Calu3 (cell line): ENCODE results near the gene OLFML2B. TPM values are rescaled to one million over a fixed set of nuclear protein-coding genes. Genes with fewer than 3 reads are reported as not detected.
A peak's percentile ranks its signal among the peaks of the same experiment; 100 is the strongest.
"Not testable (repeated sequence)": the region's sequence is repeated elsewhere in the genome, so short reads cannot be mapped to it uniquely, and the experiment has no call there.

Experiments used
- BruUV-seq: library from RNA; stranded (reverse); fragments of 400-500 nt; replicated peaks from 2 replicates; lab custom pipeline; 2021; lab: Mats Ljungman, UMichigan
- CTCF ChIA-PET: fragments of 300-600 bp; sonication (Branson Sonifier 250); formaldehyde crosslinking; loops from one replicate; lab custom pipeline; 2022; ENCODE audit warnings: antibody characterized with exemption; lab: Charles Lee
- DNase-seq: peaks from one replicate; pipeline ENCODE4 v3.0.0; 2022
- H3K27ac Mint-ChIP-seq: one replicate; pipeline ENCODE4 v1.8.0; 2022; ENCODE audit warnings: mixed read lengths; ENCODE audit not compliant: unreplicated experiment
- H3K27me3 Mint-ChIP-seq: one replicate; pipeline ENCODE4 v1.8.0; 2022; ENCODE audit warnings: mixed read lengths; ENCODE audit not compliant: unreplicated experiment
- H3K36me3 Mint-ChIP-seq: one replicate; pipeline ENCODE4 v1.8.0; 2022; ENCODE audit warnings: mild to moderate bottlenecking, moderate library complexity, mixed read lengths; ENCODE audit not compliant: insufficient read depth, unreplicated experiment
- H3K4me1 Mint-ChIP-seq: one replicate; pipeline ENCODE4 v1.8.0; 2022; ENCODE audit warnings: mild to moderate bottlenecking, low read depth, mixed read lengths; ENCODE audit not compliant: unreplicated experiment
- H3K4me3 Mint-ChIP-seq: one replicate; pipeline ENCODE4 v1.8.0; 2022; ENCODE audit warnings: mild to moderate bottlenecking, low read depth, moderate library complexity, mixed read lengths; ENCODE audit not compliant: unreplicated experiment
- H3K9me3 Mint-ChIP-seq: one replicate; pipeline ENCODE4 v1.8.0; 2022; ENCODE audit warnings: low read depth, mixed read lengths; ENCODE audit not compliant: unreplicated experiment
- intact Hi-C: fragments of 100-400 bp; cut with micrococcal nuclease; formaldehyde crosslinking; loops from one replicate; pipeline ENCODE4 v1.10.0; 2022; ENCODE audit not compliant: unreplicated experiment
- total RNA-seq: library from RNA; stranded (reverse); gene quantifications from 2 replicates; pipeline ENCODE4 v1.2.3, GENCODE V29; 2022
- TF ChIP-seq, protein P1 (sequence below): fragments of 200-600 bp; IDR thresholded peaks from one replicate; pipeline ENCODE4 v1.8.0; 2022; ENCODE audit warnings: antibody characterized with exemption; ENCODE audit not compliant: unreplicated experiment

Gene OLFML2B
- total RNA-seq, 1 experiment from 2014 or later = not detected

DNA sequence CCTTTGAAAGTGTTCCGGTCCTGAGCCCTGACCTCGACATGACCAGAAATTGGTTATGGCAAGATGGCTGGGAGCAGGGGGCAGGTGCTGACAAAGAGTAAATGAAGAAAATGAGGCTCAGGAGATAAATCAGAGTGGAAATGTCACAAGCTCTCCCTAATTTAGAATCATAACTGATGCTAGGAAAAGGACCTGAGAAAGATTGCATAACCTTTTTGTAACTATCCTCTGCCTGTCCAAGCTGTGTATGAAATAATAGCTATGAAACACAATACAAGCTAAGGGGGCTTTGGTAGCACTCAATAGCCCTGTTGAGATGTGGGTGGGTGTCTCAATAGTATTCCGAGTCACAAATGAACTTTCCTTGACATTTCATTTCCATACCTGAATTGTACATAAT lies 32.9 kb upstream of the OLFML2B start:
- no peak for DNase-seq
- no peaks in the 10 kb centered on the region for H3K27me3 Mint-ChIP-seq
- no peaks in the 10 kb centered on the region for H3K36me3 Mint-ChIP-seq
- BruUV-seq = no TSS peak
- CTCF ChIA-PET = interaction anchor here (0.6 to 1.6 kb wide), 12 partner anchors 14 to 415 kb away, joined by 3 to 18 read pairs (median 5); partner anchors contain the start of gene C1orf226
- H3K4me3 Mint-ChIP-seq = no peak overlapping the region
- peaks cover 13% of the 10 kb centered on the region for H3K4me1 Mint-ChIP-seq
- no peaks in the 10 kb centered on the region for H3K9me3 Mint-ChIP-seq
- intact Hi-C loops = loop anchor here (1.0 to 2.0 kb wide), 4 partner anchors 174 to 335 kb away; no protein-coding TSS in a partner anchor
- H3K27ac Mint-ChIP-seq = no peak overlapping the region
- TF ChIP-seq, protein P1, sequence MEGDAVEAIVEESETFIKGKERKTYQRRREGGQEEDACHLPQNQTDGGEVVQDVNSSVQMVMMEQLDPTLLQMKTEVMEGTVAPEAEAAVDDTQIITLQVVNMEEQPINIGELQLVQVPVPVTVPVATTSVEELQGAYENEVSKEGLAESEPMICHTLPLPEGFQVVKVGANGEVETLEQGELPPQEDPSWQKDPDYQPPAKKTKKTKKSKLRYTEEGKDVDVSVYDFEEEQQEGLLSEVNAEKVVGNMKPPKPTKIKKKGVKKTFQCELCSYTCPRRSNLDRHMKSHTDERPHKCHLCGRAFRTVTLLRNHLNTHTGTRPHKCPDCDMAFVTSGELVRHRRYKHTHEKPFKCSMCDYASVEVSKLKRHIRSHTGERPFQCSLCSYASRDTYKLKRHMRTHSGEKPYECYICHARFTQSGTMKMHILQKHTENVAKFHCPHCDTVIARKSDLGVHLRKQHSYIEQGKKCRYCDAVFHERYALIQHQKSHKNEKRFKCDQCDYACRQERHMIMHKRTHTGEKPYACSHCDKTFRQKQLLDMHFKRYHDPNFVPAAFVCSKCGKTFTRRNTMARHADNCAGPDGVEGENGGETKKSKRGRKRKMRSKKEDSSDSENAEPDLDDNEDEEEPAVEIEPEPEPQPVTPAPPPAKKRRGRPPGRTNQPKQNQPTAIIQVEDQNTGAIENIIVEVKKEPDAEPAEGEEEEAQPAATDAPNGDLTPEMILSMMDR = no peak

DNA sequence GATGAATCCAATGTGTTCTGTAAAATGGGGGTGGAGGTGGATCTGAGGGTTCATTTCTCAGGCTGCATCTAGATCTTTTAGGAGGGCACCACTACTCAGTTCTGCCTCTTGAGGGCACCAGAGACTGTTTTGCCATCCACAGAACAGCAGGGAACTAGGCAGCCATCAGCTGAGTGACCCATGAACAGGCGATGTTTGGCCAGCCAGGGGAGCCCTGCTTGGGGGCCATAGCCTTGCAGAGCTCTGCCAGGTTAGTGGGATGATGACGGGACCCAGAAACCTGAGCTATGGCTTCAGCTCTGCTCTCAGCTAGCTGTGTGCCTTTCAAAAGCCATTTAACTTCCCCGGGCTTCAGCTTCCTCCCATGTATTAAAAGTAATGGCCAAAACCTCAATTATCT lies 32.4 kb upstream of the OLFML2B start:
- no TSS peak for BruUV-seq
- Mint-ChIP-seq H3K4me1 (peaks cover 13% of the 10 kb centered on the region), H3K27me3 (no peaks in the 10 kb centered on the region), H3K4me3 (no peak overlapping the region), H3K9me3 (no peaks in the 10 kb centered on the region), H3K36me3 (no peaks in the 10 kb centered on the region), H3K27ac (no peak overlapping the region)
- CTCF ChIA-PET = interaction anchor here (0.6 to 1.6 kb wide), 13 partner anchors 14 to 416 kb away, joined by 3 to 18 read pairs (median 5); partner anchors contain the start of gene C1orf226
- intact Hi-C loops = loop anchor here (1.0 to 2.0 kb wide), 4 partner anchors 174 to 335 kb away; no protein-coding TSS in a partner anchor
- TF ChIP-seq, protein P1 = peak; percentile 92
- peak; percentile 81 for DNase-seq

DNA sequence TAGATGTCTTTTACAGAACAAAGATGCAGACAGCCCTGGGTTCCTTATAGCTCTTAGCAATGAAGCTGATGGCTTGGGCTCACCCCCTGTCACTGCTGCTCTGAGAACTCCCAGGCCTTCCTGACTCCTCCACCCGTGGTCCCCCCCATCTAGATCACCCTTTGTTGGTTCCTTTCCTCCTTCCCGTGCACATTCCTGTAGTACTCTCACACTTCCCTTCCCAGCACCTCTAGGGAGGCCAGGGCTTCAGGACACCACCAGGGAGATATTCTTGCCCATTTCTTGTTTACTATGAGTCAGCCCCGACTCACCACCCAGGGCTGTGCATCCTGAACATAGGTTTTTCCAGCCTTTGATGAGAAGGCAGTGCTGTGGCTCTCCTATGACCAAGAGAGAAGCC lies 31.4 kb upstream of the OLFML2B start:
- intact Hi-C loops = no loop called here
- H3K27ac Mint-ChIP-seq = no peak overlapping the region
- H3K4me3 Mint-ChIP-seq = no peak overlapping the region
- CTCF ChIA-PET = interaction anchor here (1.1 to 1.5 kb wide), 2 partner anchors 82 to 175 kb away, joined by 3 to 18 read pairs; no protein-coding TSS in a partner anchor
- BruUV-seq = no TSS peak
- no peaks in the 10 kb centered on the region for H3K9me3 Mint-ChIP-seq
- H3K4me1 Mint-ChIP-seq = peaks cover 13% of the 10 kb centered on the region
- peak; percentile 61 for DNase-seq
- no peaks in the 10 kb centered on the region for H3K36me3 Mint-ChIP-seq
- TF ChIP-seq, protein P1 = no peak
- no peaks in the 10 kb centered on the region for H3K27me3 Mint-ChIP-seq

DNA sequence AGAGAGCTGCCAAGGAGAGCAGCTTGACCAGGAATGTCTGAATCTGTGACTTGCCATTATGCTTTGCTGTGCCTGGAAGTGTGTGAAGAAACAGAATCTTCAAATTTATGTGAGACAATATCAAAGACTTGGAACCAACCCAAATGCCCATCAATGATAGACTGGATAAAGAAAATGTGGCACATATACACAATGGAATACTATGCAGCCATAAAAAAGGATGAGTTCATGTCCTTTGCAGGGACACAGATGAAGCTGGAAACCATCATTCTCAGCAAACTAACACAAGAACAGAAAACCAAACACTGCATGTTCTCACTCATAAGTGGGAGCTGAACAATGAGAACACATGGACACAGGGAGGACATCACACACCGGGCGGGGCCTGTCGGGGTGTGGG lies 30.3 kb upstream of the OLFML2B start:
- H3K36me3 Mint-ChIP-seq, H3K27ac Mint-ChIP-seq, CTCF ChIA-PET, DNase-seq, H3K27me3 Mint-ChIP-seq, H3K9me3 Mint-ChIP-seq, H3K4me3 Mint-ChIP-seq, BruUV-seq, intact Hi-C loops: not testable (repeated sequence)
- peaks cover 13% of the 10 kb centered on the region for H3K4me1 Mint-ChIP-seq

DNA sequence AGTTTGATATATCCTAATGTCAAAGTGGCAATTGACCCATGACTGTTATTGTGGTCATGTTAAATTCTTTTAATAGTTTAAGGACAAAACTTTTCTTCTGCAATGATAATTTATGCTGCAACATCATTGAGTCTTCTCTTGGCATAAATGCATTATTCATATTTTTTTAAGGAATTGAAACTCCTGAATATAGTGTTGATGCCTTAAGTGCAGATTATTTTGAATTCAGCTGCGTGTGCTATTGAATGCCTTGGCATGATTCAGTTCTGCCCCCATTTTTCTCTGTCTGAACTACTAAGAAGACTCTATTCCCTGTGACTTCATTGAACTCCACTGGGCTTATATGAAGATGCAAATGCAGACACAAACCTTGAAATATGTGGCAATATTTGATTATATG lies 23.3 kb upstream of the OLFML2B start:
- Mint-ChIP-seq H3K36me3 (no peaks in the 10 kb centered on the region), H3K27me3 (no peaks in the 10 kb centered on the region), H3K4me3 (no peak overlapping the region), H3K9me3 (no peaks in the 10 kb centered on the region), H3K27ac (no peak overlapping the region), H3K4me1 (no peaks in the 10 kb centered on the region)
- TF ChIP-seq, protein P1 = no peak
- no peak for DNase-seq
- BruUV-seq = no TSS peak
- intact Hi-C loops = no loop called here
- CTCF ChIA-PET = no interaction called here
